NCI-H2171 (cell line): Measurements from ENCODE around the gene ERN2.
"Not testable (repeated sequence)": the region's sequence is repeated elsewhere in the genome, so short reads cannot be mapped to it uniquely, and the experiment has no call there.

Source experiments
- DNase-seq: peaks from one replicate; lab custom pipeline; 2025; lab: John Stamatoyannopoulos, UW

The ERN2 gene

GRCh38 chr16:23712976-23713375 lies at the start of gene ERN2:
Gene ERN2 (minus strand): TSS chr16:23713222. CDS start chr16:23713187, 35 bp downstream.
- no peak for DNase-seq

GRCh38 chr16:23757937-23758619 lies 45.1 kb upstream of the ERN2 start:
- DNase-seq = no peak

- no peak for DNase-seq
These were observed 44.1 kb upstream of the ERN2 start for GRCh38 chr16:23757116-23757515.

- no peak for DNase-seq
These were observed 42.4 kb upstream of the ERN2 start for GRCh38 chr16:23755484-23755809.

GRCh38 chr16:23754594-23755483 lies 41.8 kb upstream of the ERN2 start, which contains the start of gene CHP2:
Gene CHP2 (plus strand): TSS chr16:23755026. CDS start chr16:23755050, 24 bp downstream.
- no peak for DNase-seq

- DNase-seq = no peak
These were observed 41.0 kb upstream of the ERN2 start for GRCh38 chr16:23753908-23754593.

GRCh38 chr16:23751053-23751452 lies 38.0 kb upstream of the ERN2 start:
- not testable (repeated sequence) for DNase-seq

- DNase-seq = no peak
These were observed 35.6 kb upstream of the ERN2 start for GRCh38 chr16:23748630-23749029.

GRCh38 chr16:23745263-23745662 lies 32.2 kb upstream of the ERN2 start:
- no peak for DNase-seq

- DNase-seq = no peak
These were observed 29.7 kb upstream of the ERN2 start for GRCh38 chr16:23742766-23743165.

GRCh38 chr16:23741675-23742303 lies 28.8 kb upstream of the ERN2 start:
- no peak for DNase-seq

- DNase-seq = no peak
These were observed 26.5 kb upstream of the ERN2 start for GRCh38 chr16:23739516-23739915.

- not testable (repeated sequence) for DNase-seq
These were observed 24.5 kb upstream of the ERN2 start for GRCh38 chr16:23737423-23738028.

- DNase-seq = no peak
These were observed 21.3 kb upstream of the ERN2 start for GRCh38 chr16:23734176-23734893.

GRCh38 chr16:23729503-23730424 lies 16.7 kb upstream of the ERN2 start:
- no peak for DNase-seq

- no peak for DNase-seq
These were observed 15.1 kb upstream of the ERN2 start for GRCh38 chr16:23728112-23728477.

GRCh38 chr16:23726710-23727109 lies 13.7 kb upstream of the ERN2 start:
- DNase-seq = no peak

- no peak for DNase-seq
These were observed 11.7 kb upstream of the ERN2 start for GRCh38 chr16:23724785-23725131.

- DNase-seq = no peak
These were observed 11.2 kb upstream of the ERN2 start for GRCh38 chr16:23724096-23724784.
